ENCODE measurements around the gene TMPRSS13. TPM values are rescaled to one million over a fixed set of nuclear protein-coding genes. Genes with fewer than 3 reads are reported as not detected.

The TMPRSS13 gene
- total RNA-seq, 6 experiments from 2014 or later: 0.09 to 0.61 (median 0.12) TPM; not detected in 3

GRCh38 chr11:117976445-117976844, 47.2 kb upstream of the TMPRSS13 start:
- WGBS (ENCODE audit: insufficient coverage, low coverage, low lambda C conversion rate, missing lambda C conversion rate): 52% methylated on average over 3 of the region's 4 CpGs
- no peaks in the 10 kb centered on the region for H3K27me3 ChIP-seq
- no peak overlapping the region for H3K4me3 ChIP-seq
- TF ChIP-seq, protein P1, sequence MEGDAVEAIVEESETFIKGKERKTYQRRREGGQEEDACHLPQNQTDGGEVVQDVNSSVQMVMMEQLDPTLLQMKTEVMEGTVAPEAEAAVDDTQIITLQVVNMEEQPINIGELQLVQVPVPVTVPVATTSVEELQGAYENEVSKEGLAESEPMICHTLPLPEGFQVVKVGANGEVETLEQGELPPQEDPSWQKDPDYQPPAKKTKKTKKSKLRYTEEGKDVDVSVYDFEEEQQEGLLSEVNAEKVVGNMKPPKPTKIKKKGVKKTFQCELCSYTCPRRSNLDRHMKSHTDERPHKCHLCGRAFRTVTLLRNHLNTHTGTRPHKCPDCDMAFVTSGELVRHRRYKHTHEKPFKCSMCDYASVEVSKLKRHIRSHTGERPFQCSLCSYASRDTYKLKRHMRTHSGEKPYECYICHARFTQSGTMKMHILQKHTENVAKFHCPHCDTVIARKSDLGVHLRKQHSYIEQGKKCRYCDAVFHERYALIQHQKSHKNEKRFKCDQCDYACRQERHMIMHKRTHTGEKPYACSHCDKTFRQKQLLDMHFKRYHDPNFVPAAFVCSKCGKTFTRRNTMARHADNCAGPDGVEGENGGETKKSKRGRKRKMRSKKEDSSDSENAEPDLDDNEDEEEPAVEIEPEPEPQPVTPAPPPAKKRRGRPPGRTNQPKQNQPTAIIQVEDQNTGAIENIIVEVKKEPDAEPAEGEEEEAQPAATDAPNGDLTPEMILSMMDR (IDR thresholded peaks at IDR 0.05): no peak
- no peak for TF ChIP-seq POLR2A (IDR thresholded peaks at IDR 0.05)
- no peaks in the 10 kb centered on the region for H3K4me1 ChIP-seq
- H3K27ac ChIP-seq: no peak overlapping the region
- DNase-seq: no peak
- no peaks in the 10 kb centered on the region for H3K9me3 ChIP-seq
- H3K36me3 ChIP-seq: no peaks in the 10 kb centered on the region
- no peak for ATAC-seq
- intact Hi-C loops (cut with DNase I): no loop called here

GRCh38 chr11:117973503-117973860, 44.3 kb upstream of the TMPRSS13 start:
- peak in 2 of 4 donors; percentile 22 to 31 for ATAC-seq
- Histone ChIP-seq H3K4me3 (no peak overlapping the region), H3K9me3 (no peaks in the 10 kb centered on the region), H3K27ac (no peak overlapping the region), H3K36me3 (no peaks in the 10 kb centered on the region), H3K4me1 (no peaks in the 10 kb centered on the region), H3K27me3 (no peaks in the 10 kb centered on the region)
- 59% methylated on average over 3 of the region's 4 CpGs for WGBS (ENCODE audit: insufficient coverage, low coverage, low lambda C conversion rate, missing lambda C conversion rate)
- no peak for TF ChIP-seq POLR2A (IDR thresholded peaks at IDR 0.05)
- TF ChIP-seq, protein P1 (IDR thresholded peaks at IDR 0.05): no peak
- no peak for DNase-seq
- intact Hi-C loops (cut with DNase I): no loop called here

DNA sequence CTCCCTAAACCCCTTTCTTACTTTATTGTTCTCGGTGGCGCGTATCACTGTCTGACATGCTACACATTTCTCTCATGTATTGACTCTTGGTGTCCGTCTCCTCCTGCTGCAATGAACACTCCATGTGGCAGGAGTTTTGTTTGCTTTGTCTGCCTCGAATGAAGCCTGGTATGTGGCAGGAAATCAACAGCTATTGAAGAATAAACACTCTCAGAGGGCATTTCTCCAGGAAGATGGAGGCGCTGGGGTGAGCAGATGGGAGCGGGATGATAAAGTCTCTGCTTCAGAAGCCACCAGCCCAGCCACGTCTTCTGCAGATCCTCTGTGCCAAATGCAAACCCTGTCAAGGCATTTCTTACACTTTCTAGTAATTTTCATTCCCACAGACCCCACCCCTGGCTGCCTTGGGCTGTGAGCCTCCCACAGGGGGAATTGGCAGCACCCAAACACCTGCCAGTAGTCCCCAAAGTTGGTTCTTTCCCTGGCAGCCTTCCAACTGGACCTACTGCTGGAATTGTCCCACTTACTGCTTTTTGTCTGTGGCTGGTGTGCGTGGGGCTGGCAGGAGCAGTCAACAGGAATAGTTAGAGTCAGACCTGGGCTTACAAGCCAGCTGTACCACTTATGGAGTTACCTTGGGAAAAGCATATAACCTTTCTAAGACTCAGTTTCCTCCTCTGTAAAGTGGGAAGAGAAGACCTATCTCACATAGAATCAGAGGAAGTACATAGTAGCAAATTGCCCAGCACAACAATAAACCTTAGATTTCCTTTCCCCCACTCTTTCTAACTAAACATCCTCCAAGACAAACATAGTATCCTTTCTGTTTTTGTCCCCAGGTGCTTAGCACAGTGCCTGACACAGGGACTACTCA, 43.7 kb upstream of the TMPRSS13 start:
- 25% methylated on average over 8 of the region's 9 CpGs for WGBS (ENCODE audit: insufficient coverage, low coverage, low lambda C conversion rate, missing lambda C conversion rate)
- ATAC-seq (peak in 3 of 4 donors; percentile 17 to 41 (median 30)), DNase-seq (peak in 1 of 3 donors; percentile 36)
- Histone ChIP-seq H3K4me3 (no peak overlapping the region), H3K36me3 (no peaks in the 10 kb centered on the region), H3K4me1 (no peaks in the 10 kb centered on the region), H3K27ac (no peak overlapping the region), H3K27me3 (no peaks in the 10 kb centered on the region), H3K9me3 (no peaks in the 10 kb centered on the region)
- intact Hi-C loops (cut with DNase I): no loop called here
- TF ChIP-seq, protein P1 (IDR thresholded peaks at IDR 0.05): no peak
- no peak for TF ChIP-seq POLR2A (IDR thresholded peaks at IDR 0.05)

DNA sequence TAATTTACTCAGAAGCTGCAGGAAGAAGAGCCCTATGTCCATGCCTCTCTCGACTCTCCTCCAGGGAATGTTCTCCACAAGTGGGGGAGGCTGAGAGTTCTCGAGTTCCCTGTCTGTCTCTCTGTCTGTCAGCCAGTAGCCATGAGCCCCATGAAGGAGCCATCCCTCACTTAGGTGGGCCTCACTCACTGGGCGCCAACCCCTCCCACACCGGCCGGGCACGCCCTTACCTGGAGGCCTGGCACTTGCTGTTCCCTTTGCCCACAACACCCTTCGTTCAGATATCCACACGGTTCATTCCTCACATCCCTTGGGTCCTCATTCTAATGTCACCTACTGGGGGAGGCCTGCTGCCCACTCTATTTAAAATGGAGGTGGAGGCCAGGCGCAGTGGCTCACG, 42.8 kb upstream of the TMPRSS13 start:
- WGBS (ENCODE audit: insufficient coverage, low coverage, low lambda C conversion rate, missing lambda C conversion rate): 63% methylated on average over 8 of the region's 10 CpGs

More for the DNA sequence above, 42.8 kb upstream of the TMPRSS13 start:
- no peaks in the 10 kb centered on the region for H3K9me3 ChIP-seq
- DNase-seq (peak in 1 of 3 donors; percentile 31), ATAC-seq (no peak)
- H3K27ac ChIP-seq: no peak overlapping the region
- TF ChIP-seq, protein P1 (IDR thresholded peaks at IDR 0.05): no peak
- TF ChIP-seq POLR2A (IDR thresholded peaks at IDR 0.05): no peak
- H3K4me3 ChIP-seq: no peak overlapping the region
- no peaks in the 10 kb centered on the region for H3K36me3 ChIP-seq
- no peaks in the 10 kb centered on the region for H3K4me1 ChIP-seq
- intact Hi-C loops (cut with DNase I): no loop called here
- no peaks in the 10 kb centered on the region for H3K27me3 ChIP-seq
